HCT116 (cell line): ENCODE data around the gene SUSD4. TPM values are rescaled to one million over a fixed set of nuclear protein-coding genes. Genes with fewer than 3 reads are reported as not detected.

Experiments used
- ATF3 ChIP-seq: IDR thresholded peaks from 2 replicates; pipeline ENCODE4 v1.6.1; 2012
- CEBPB ChIP-seq: IDR thresholded peaks from 2 replicates; pipeline ENCODE4 v1.6.1; 2012; ENCODE audit warnings: low read depth
- CTCF ChIP-seq, 3 experiments: fragments of 200-600 bp in 1 of 3; sonication (generic) in 1 of 3; IDR thresholded peaks in 2 of 3; conservative IDR thresholded peaks in 1 of 3; 2 replicates each; pipeline ENCODE4 v1.5.1; 2012 to 2017; ENCODE audit warnings: low read depth in 2 of 3, low read length in 2 of 3, antibody characterized with exemption in 1 of 3, borderline replicate concordance in 1 of 3, control low read depth in 1 of 3, mild to moderate bottlenecking in 1 of 3, mixed read lengths in 1 of 3, mixed run types in 1 of 3, moderate library complexity in 1 of 3; ENCODE audit not compliant: insufficient read depth in 1 of 3
- EZH2 ChIP-seq: fragments of 200-600 bp; sonication (generic); IDR thresholded peaks from 2 replicates; pipeline ENCODE4 v1.6.1; 2017; ENCODE audit warnings: antibody characterized with exemption, mixed run types
- EZH2phosphoT487 ChIP-seq: fragments of 200-600 bp; IDR thresholded peaks from 2 replicates; pipeline ENCODE4 v1.6.1; 2018; ENCODE audit warnings: antibody characterized with exemption, borderline replicate concordance
- FOSL1 ChIP-seq: IDR thresholded peaks from 2 replicates; pipeline ENCODE4 v1.6.1; 2012; ENCODE audit warnings: low read depth
- JUND ChIP-seq: IDR thresholded peaks from 2 replicates; pipeline ENCODE4 v1.6.1; 2012
- POLR2A ChIP-seq: IDR thresholded peaks from 2 replicates; pipeline ENCODE4 v1.7.0; 2011; ENCODE audit warnings: borderline replicate concordance; ENCODE audit not compliant: insufficient read depth, insufficient read length; ENCODE audit errors: extremely low read depth
- POLR2AphosphoS5 ChIP-seq: IDR thresholded peaks from 2 replicates; pipeline ENCODE4 v1.6.1; 2011; ENCODE audit warnings: mild to moderate bottlenecking, low read depth, low read length, moderate library complexity
- ZNF274 ChIP-seq: fragments of 200-500 bp; sonication (Bioruptor generic); IDR thresholded peaks from 2 replicates; pipeline ENCODE4 v1.6.1; 2014; ENCODE audit warnings: mild to moderate bottlenecking, low read depth, low read length, inconsistent platforms
- total RNA-seq: library from RNA; stranded (reverse); gene quantifications from one replicate; pipeline ENCODE4 v1.2.1, GENCODE V29; 2021; ENCODE audit not compliant: unreplicated experiment
- TF ChIP-seq, protein P1 (sequence below): IDR thresholded peaks from 2 replicates; pipeline ENCODE4 v1.6.1; 2011; ENCODE audit warnings: mild to moderate bottlenecking, low read length, moderate library complexity; ENCODE audit not compliant: insufficient replicate concordance; ENCODE audit errors: extremely low read depth

The SUSD4 gene
- total RNA-seq, 1 experiment from 2014 or later, result 0.59 TPM

DNA sequence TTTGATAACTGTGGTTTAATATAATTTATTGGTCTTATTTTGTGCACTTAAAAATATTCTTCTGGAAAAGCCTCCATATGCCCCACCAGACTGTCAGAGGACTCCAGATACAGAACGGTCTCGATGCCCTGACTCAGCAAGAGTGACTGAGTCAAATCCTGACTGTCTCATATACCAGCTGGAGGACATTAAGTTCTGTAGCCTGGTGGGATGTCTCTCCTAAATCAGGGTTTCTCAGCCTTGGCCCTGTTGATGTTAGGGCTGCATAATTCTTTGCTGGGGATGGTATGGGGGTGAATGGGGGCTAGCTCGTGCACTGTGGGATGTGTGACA is 153.2 kb downstream of the SUSD4 start (continued):
- no peak for TF ChIP-seq CTCF (IDR thresholded peaks at IDR 0.05 in 2 of 3, conservative IDR thresholded peaks at IDR 0.05 in 1 of 3; ENCODE audit: borderline replicate concordance in 1 of 3, insufficient read depth in 1 of 3, low read depth in 2 of 3, low read length in 2 of 3)
- TF ChIP-seq EZH2phosphoT487, result no peak
- TF ChIP-seq JUND, result no peak
- no peak for TF ChIP-seq POLR2A
- no peak for TF ChIP-seq POLR2AphosphoS5
- TF ChIP-seq FOSL1, result no peak
- TF ChIP-seq ATF3, result no peak
- TF ChIP-seq ZNF274, result no peak
- TF ChIP-seq, protein P1, sequence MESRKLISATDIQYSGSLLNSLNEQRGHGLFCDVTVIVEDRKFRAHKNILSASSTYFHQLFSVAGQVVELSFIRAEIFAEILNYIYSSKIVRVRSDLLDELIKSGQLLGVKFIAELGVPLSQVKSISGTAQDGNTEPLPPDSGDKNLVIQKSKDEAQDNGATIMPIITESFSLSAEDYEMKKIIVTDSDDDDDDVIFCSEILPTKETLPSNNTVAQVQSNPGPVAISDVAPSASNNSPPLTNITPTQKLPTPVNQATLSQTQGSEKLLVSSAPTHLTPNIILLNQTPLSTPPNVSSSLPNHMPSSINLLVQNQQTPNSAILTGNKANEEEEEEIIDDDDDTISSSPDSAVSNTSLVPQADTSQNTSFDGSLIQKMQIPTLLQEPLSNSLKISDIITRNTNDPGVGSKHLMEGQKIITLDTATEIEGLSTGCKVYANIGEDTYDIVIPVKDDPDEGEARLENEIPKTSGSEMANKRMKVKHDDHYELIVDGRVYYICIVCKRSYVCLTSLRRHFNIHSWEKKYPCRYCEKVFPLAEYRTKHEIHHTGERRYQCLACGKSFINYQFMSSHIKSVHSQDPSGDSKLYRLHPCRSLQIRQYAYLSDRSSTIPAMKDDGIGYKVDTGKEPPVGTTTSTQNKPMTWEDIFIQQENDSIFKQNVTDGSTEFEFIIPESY, result no peak
- no peak for TF ChIP-seq EZH2
- TF ChIP-seq CEBPB, result no peak
